GM18867 (cell line): ENCODE measurements around the gene GABBR2.

Source experiments
- ATAC-seq: cut with Tn5 transposase; IDR thresholded peaks from one replicate; pipeline ENCODE4 v1.9.1; 2021; ENCODE audit warnings: mild to moderate bottlenecking, moderate library complexity; ENCODE audit not compliant: unreplicated experiment

Gene GABBR2

DNA sequence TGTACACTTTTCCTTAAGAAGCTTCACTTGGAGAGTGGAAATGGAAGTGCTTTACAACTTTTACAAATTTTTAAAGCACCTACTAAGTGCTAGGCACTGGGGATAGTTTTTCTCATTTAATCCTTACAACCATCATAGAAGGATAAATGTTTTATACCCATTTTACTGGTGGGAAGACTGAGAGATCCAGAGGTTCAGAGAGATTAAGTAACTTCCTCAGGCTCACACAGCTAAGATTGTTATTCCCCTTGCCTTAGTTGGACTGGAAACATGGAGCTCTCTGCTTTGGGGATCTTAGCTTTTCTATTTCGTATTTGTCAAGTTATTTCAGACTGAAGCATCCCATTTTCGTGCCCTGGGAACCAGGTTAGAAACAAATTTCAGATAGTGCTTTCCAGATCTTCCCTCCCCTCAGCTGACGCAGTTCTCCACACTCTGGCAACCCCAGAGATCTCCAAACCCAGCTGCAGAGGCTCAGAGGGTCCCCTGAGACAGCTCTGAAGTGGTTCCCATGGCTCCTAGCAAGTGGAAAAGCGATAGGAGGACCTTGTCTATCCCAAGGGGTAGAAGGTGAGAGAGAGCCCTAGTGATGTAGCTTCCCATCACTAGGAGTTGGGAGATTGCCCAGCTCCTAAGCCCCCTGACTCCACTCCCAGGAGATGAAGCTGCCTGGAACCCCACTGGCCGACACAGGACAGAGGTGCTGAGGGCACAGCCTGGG is 16.2 kb upstream of the GABBR2 start:
- ATAC-seq = no peak

DNA sequence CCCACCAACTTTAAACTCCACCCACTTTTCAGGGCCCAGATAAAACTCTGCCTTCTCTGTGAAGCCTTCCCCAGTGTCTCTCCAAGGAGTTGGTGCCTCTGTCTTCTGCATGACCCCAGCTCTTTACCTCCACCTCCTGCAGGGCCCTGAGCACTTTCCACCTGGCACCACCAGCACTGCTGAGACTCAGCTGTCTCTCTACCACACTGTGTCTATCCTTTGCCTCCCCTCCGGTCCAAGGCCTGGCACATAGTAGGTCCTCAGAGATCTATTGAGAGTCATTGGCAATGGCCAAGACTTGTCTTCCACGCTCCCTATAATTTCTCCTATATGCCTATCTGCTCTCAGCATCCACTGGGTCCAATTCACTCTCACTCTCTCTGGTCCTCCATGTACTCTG is 12.9 kb upstream of the GABBR2 start:
- no peak for ATAC-seq

DNA sequence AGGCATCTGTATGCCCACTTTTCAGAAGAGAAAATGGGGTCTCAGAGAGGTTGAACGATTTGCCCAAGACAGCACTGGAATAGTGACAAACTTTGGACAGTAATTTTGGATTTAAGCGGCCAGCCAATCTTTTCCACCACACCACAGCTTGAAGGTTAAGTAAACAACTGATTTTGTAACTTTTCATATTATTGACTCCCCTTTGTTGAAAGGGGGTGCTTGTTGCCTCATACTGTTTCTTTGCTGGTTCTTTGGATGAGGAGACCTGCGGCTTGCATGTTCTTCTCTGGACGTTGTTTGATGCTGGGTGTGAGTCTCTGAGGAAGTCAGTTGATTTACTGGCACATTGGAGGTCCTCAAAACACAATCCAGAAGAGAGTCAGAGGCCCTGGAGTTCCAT is 11.7 kb upstream of the GABBR2 start:
- ATAC-seq = no peak

DNA sequence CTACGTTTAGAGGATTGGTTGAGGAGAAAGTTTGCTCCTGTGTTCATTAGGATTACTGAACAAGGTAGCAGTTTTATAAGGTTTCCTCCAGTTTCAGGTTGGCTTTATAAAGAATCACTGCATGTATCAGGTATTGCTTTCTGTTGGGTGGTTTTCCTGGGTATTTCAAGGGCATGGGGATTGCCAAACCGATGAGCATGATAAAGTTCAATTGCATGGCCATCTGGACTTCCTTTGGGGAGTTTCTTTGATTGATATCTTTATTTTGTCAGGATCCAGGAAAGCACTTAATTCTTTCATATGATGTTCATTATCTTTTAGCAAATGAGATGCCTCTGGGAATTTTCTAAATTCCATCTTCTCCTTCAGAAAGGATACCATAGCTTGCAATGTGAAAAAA is 10.3 kb upstream of the GABBR2 start:
- no peak for ATAC-seq

DNA sequence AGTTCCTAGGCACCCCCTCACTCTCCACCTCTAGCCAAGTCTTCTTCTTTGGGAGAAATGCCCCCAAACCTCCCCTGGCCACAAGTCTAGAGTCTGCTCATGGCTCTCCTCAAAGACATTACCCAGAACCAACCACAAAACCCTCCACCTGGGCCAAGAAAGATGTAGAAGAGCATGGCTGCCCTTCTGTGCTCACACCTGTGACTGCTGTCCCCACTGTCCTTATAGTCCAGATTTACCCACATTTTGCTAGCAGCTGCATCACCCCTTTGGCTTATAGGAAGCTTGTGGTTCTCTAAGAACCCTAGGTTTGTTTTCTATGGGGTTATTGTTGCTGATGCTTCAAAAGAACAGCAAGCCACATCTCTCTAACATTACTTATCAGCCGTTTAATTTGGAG is 6.1 kb upstream of the GABBR2 start:
- ATAC-seq = no peak

DNA sequence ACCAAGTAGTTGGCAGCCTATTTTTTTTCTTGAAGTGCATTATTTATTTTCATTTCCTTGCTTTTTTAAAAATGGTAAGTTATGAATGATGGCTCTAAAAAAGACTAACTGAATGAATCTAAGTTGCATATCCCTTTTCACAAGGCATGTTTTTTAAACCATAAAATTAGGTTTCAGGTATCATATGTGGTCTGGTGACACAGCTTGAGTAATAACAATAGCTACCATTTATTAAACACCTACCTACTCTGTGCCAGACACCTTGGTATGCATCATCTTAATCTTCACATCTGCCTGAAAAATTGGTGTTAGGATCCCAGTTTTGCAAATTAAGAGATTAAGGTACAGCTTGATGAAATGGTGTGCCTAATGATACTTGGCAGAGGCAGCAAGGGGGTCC is 4.3 kb upstream of the GABBR2 start:
- peak; percentile 40 for ATAC-seq

GRCh38 chr9:98709968-98710965 is 1.5 kb upstream of the GABBR2 start:
- ATAC-seq = no peak

GRCh38 chr9:98708103-98708932 is 417 bp downstream of the GABBR2 start:
- ATAC-seq = no peak

DNA sequence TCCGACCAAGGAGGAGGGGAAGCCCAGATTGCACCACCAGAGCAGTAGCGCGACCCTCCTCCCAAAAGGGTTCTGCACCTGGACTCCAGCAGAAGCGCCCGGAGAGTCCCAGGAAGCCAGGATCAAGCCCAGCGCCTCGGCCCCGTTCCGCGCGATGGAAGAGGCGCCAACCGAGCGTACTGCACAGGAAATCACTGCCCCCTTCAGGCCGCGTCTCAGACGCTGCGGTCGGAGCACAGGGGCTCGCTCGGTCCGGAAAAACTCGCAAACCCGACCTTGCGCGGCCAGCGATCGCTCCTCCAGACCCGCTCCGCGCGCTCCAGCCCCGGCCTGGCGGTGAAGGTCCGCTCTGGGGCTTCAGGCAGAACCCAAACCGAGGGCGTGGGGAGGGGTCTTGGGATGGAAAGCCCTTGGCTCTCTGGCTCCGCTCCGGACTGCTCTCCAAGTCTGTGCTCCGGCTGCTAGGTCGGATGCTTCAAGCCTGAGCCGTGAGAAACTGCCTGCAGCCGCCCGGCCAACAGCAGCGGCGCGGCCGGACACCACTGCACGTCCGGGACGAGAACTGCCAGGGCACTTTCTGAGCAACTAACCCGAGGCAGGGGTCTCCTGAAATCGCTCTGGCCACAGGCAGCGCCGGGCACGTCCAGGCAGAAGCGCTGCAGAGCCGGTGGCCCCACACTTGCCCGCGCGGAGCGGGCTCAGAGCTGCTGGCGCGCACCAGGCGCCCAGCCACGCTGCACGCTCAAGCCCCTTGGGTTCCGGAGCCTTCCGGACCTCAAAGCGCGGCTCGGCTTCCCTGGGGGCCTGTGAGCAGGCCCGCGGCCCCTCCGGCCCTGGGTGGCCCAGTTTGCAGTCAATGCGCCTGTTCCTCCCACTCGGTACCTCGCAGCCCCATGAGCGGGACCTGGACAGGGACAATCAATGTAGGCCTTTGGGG is 1.3 kb downstream of the GABBR2 start:
- ATAC-seq = no peak

GRCh38 chr9:98706651-98707165 is 2.0 kb downstream of the GABBR2 start:
- ATAC-seq = no peak

DNA sequence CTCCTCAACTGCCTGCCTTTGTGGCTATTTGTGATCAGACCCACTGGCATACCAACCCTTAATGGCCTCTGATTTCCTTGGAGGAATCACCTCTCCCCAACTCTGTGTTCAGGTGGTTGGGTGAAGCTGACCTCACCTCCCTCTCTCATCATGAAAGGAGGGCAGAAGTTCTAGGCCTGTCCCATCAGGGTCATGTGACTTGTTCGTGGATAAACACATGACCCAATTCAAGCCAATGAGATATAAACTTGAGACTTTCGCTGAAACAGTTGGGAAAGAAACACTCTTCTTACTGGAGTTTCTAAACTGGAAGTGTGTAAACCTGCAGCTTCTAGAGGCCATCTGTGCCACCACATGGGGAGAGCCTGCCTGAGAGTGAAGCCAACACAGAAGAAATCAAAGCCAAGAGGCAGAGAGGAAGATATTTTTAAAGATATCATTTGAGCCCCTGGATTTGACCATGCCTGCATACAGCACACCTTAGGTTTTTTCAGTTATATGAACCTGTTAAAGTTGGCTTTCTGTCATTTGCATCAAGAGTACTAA is 5.8 kb downstream of the GABBR2 start:
- no peak for ATAC-seq

DNA sequence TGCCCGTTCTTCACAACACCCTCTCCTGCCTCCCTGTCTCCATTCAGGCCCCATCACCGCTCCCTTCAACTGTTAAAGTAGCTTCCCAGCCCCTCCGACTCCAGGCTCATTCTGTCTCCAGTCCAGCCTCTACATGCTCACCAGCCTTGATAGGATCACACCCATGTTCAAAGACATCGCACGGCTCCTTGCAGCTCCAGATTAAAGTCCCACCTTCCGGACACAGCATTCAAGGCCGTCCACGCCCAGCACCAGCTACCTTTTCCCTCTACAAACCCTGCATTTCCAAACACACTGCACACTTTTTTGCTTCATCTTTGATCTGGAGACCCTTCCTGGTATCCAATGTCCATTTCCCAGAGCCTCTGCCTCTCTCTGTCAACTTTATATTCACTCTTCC is 6.4 kb downstream of the GABBR2 start:
- ATAC-seq = no peak

DNA sequence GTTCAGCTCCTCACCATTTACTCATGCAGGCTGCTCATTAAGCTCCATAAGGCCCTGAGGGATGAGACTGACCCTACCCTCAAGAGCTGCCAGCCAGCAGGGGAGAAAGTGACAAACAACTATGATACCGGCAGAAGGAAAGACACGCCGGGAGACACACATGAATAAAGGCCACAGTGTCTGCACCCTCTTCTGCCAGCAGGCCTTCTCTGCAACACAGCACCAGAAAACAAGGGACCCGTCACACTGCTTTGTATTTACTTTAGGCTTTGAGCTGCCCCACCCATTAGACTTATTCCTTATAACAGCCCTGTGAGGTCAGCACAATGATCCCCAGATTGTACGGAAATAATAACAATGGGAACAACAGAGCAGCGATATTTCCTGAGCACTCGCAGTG is 7.2 kb downstream of the GABBR2 start:
- no peak for ATAC-seq

DNA sequence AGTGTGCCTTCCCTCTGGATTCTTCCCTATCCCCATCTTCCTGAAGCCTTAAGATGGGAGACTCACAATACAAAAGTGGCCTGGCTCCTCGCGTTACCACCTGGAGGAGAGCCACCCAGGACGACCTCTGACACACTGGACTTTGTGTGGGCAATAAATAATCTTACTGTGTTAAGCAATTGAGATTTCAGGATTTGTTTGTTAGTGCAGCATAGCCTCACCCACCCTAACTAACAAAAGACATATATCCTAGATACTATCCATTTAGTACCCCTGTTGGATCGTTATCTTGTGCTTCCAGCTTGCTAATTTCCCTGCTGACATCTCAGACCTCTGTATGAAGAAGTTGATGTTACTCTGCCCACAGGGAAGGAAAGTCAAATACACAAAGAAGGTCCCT is 7.9 kb downstream of the GABBR2 start:
- no peak for ATAC-seq

DNA sequence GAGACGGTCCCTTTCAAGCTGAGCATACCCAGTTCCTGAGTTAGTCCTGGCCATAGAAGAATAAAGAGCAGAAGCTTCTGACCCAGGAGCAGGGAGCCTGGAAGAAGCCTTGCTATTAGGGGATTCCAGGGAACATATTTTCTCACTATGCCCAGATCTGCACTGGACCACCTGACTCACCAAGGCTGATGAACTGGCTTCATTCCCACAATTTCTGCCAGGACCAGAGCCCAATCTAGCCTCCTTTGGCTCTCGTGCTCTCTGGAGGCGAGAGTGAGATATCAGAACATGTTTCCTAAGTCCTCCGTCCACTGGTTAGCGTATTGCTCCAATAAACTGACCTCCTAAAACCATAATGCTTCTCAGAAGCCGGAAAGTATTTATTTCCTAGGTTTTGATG is 9.9 kb downstream of the GABBR2 start:
- no peak for ATAC-seq

- ATAC-seq = no peak
Observed at GRCh38 chr9:98694943-98695342, 13.8 kb downstream of the GABBR2 start.

- no peak for ATAC-seq
Observed at GRCh38 chr9:98692392-98692791, 16.3 kb downstream of the GABBR2 start.

GRCh38 chr9:98691890-98692289 is 16.8 kb downstream of the GABBR2 start:
- ATAC-seq = no peak

DNA sequence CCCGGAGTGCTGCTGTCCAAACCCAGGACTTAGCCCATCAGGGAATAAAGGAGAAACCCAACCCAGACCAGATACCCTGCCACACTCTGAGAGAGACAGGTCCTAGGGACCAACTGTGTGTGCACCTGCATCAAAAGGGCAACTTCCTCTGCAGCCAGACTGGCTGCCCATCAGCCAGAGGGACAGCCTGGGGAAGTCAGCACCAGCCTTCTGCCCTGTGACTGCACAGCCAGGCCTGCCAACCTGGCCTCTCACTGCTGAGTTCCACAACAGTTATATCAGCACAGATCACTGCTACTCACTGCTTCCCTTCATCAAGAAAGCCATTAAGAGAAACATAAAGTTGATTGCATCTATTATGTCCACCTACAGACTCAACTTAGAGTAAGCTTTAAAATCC is 18.0 kb downstream of the GABBR2 start:
- ATAC-seq = no peak
